HEK293 (cell line): Measurements from ENCODE around the gene ERG.

ENCODE experiments used
- CTCF ChIA-PET: fragments of 350-600 bp; formaldehyde crosslinking; extraction: SDS; loops from one replicate; lab custom pipeline; 2021; ENCODE audit warnings: antibody characterized with exemption; lab: Yijun Ruan, JAX
- POLR2A ChIA-PET: fragments of 300-600 bp; formaldehyde crosslinking; extraction: SDS; loops from one replicate; lab custom pipeline; 2020; ENCODE audit warnings: antibody characterized with exemption, inconsistent platforms; lab: Yijun Ruan, JAX
- H3K27ac ChIP-seq: fragments of 200-500 bp; sonication (Bioruptor generic); 2 replicates; pipeline ENCODE4 v1.5.1; 2014; ENCODE audit warnings: low read depth, low read length, control low read depth, inconsistent platforms; ENCODE audit errors: extremely low read depth
- H3K36me3 ChIP-seq, 2 experiments: fragments of 200-500 bp in 1 of 2; sonication (Bioruptor generic) in 1 of 2; 1 replicate in 1 of 2; 2 replicates in 1 of 2; pipeline ENCODE4 v1.5.1; 2014 to 2017; ENCODE audit warnings: inconsistent platforms in 2 of 2, low read length in 2 of 2; ENCODE audit not compliant: control insufficient read depth in 2 of 2, insufficient read depth in 1 of 2
- H3K4me1 ChIP-seq: fragments of 200-500 bp; sonication (Bioruptor generic); 2 replicates; pipeline ENCODE4 v1.5.1; 2014; ENCODE audit warnings: mild to moderate bottlenecking, low read length, inconsistent platforms; ENCODE audit not compliant: control insufficient read depth, insufficient read depth
- H3K4me3 ChIP-seq: 2 replicates; pipeline ENCODE4 v1.5.1; 2011; ENCODE audit warnings: low read depth, mild to moderate bottlenecking, control low read depth, low read length, moderate library complexity
- H3K9me3 ChIP-seq: fragments of 200-500 bp; sonication (Bioruptor generic); 2 replicates; pipeline ENCODE4 v1.5.1; 2014; ENCODE audit warnings: low read depth, low read length, inconsistent platforms; ENCODE audit not compliant: control insufficient read depth, insufficient read depth
- BCL11A ChIP-seq: fragments of 450-650 bp; formaldehyde crosslinking; IDR thresholded peaks from 2 replicates; pipeline ENCODE4 v1.5.1; 2016; ENCODE audit warnings: low read depth, missing biosample characterization, missing genetic modification characterization
- GLIS1 ChIP-seq: fragments of 450-650 bp; formaldehyde crosslinking; IDR thresholded peaks from 2 replicates; pipeline ENCODE4 v1.5.1; 2016; ENCODE audit warnings: missing biosample characterization, missing genetic modification characterization
- HOXA7 ChIP-seq: sonication (generic); formaldehyde crosslinking; IDR thresholded peaks from 2 replicates; pipeline ENCODE4 v1.8.1; 2022; ENCODE audit warnings: missing genetic modification reagents, borderline replicate concordance
- IKZF3 ChIP-seq: fragments of 450-650 bp; IDR thresholded peaks from 2 replicates; pipeline ENCODE4 v1.5.0; 2018; ENCODE audit warnings: missing biosample characterization, mild to moderate bottlenecking, missing genetic modification characterization, moderate library complexity
- KLF8 ChIP-seq: fragments of 450-650 bp; formaldehyde crosslinking; IDR thresholded peaks from 2 replicates; pipeline ENCODE4 v1.5.1; 2016; ENCODE audit warnings: missing biosample characterization, missing genetic modification characterization
- MZF1 ChIP-seq: fragments of 450-650 bp; formaldehyde crosslinking; IDR thresholded peaks from 2 replicates; pipeline ENCODE4 v1.5.1; 2017; ENCODE audit warnings: missing biosample characterization, missing genetic modification characterization, borderline replicate concordance
- OSR2 ChIP-seq: fragments of 450-650 bp; formaldehyde crosslinking; IDR thresholded peaks from 2 replicates; pipeline ENCODE4 v1.5.1; 2016; ENCODE audit warnings: missing biosample characterization, missing genetic modification characterization
- PATZ1 ChIP-seq: fragments of 450-650 bp; formaldehyde crosslinking; IDR thresholded peaks from 2 replicates; pipeline ENCODE4 v1.5.1; 2016; ENCODE audit warnings: missing biosample characterization, missing genetic modification characterization
- SP7 ChIP-seq: fragments of 450-650 bp; formaldehyde crosslinking; IDR thresholded peaks from 2 replicates; pipeline ENCODE4 v1.5.1; 2016; ENCODE audit warnings: missing biosample characterization, missing genetic modification characterization
- WT1 ChIP-seq: fragments of 450-650 bp; formaldehyde crosslinking; IDR thresholded peaks from 2 replicates; pipeline ENCODE4 v1.5.1; 2016; ENCODE audit warnings: missing biosample characterization, missing genetic modification characterization
- ZFHX2 ChIP-seq: fragments of 450-650 bp; formaldehyde crosslinking; conservative IDR thresholded peaks from 2 replicates; pipeline ENCODE4 v1.5.1; 2016; ENCODE audit warnings: missing biosample characterization, missing genetic modification characterization
- ZFP3 ChIP-seq: fragments of 450-650 bp; formaldehyde crosslinking; IDR thresholded peaks from 2 replicates; pipeline ENCODE4 v1.5.1; 2016; ENCODE audit warnings: low read depth, missing biosample characterization, missing genetic modification characterization
- ZFP69B ChIP-seq: fragments of 450-650 bp; formaldehyde crosslinking; IDR thresholded peaks from 2 replicates; pipeline ENCODE4 v1.5.1; 2016; ENCODE audit warnings: missing biosample characterization, missing genetic modification characterization
- ZNF121 ChIP-seq: fragments of 450-650 bp; formaldehyde crosslinking; IDR thresholded peaks from 2 replicates; pipeline ENCODE4 v1.5.1; 2016; ENCODE audit warnings: missing biosample characterization, missing genetic modification characterization
- ZNF266 ChIP-seq: fragments of 450-650 bp; formaldehyde crosslinking; IDR thresholded peaks from 2 replicates; pipeline ENCODE4 v1.5.1; 2016; ENCODE audit warnings: missing biosample characterization, missing genetic modification characterization, low read depth
- ZNF292 ChIP-seq: fragments of 450-650 bp; formaldehyde crosslinking; IDR thresholded peaks from 2 replicates; pipeline ENCODE4 v1.5.1; 2016; ENCODE audit warnings: low read depth, missing biosample characterization, missing genetic modification characterization, borderline replicate concordance
- ZNF302 ChIP-seq: fragments of 450-650 bp; formaldehyde crosslinking; IDR thresholded peaks from 2 replicates; pipeline ENCODE4 v1.5.1; 2016; ENCODE audit warnings: missing biosample characterization, missing genetic modification characterization, low read depth
- ZNF37A ChIP-seq: fragments of 450-650 bp; IDR thresholded peaks from 2 replicates; pipeline ENCODE4 v1.5.1; 2018; ENCODE audit warnings: missing biosample characterization, missing genetic modification characterization
- ZNF426 ChIP-seq: fragments of 450-650 bp; formaldehyde crosslinking; IDR thresholded peaks from 2 replicates; pipeline ENCODE4 v1.5.1; 2017; ENCODE audit warnings: missing biosample characterization, missing genetic modification characterization, mild to moderate bottlenecking, inconsistent platforms, moderate library complexity
- ZNF521 ChIP-seq: fragments of 450-650 bp; formaldehyde crosslinking; IDR thresholded peaks from 2 replicates; pipeline ENCODE4 v1.5.1; 2017; ENCODE audit warnings: missing biosample characterization, mild to moderate bottlenecking, missing genetic modification characterization
- ZNF561 ChIP-seq: fragments of 450-650 bp; IDR thresholded peaks from 2 replicates; pipeline ENCODE4 v1.5.1; 2018; ENCODE audit warnings: missing biosample characterization, missing genetic modification characterization, borderline replicate concordance
- ZNF626 ChIP-seq: fragments of 450-650 bp; sonication (Bioruptor Pico); formaldehyde crosslinking; IDR thresholded peaks from 2 replicates; pipeline ENCODE4 v1.5.1; 2018; ENCODE audit warnings: missing biosample characterization, missing genetic modification characterization, inconsistent platforms
- ZNF629 ChIP-seq: fragments of 450-650 bp; formaldehyde crosslinking; IDR thresholded peaks from 2 replicates; pipeline ENCODE4 v1.5.1; 2017; ENCODE audit warnings: missing biosample characterization, missing genetic modification characterization
- ZNF658 ChIP-seq: fragments of 450-650 bp; formaldehyde crosslinking; IDR thresholded peaks from 2 replicates; pipeline ENCODE4; 2016; ENCODE audit warnings: missing biosample characterization, missing genetic modification characterization
- ZNF677 ChIP-seq: fragments of 450-650 bp; IDR thresholded peaks from 2 replicates; pipeline ENCODE4 v1.5.0; 2018; ENCODE audit warnings: missing biosample characterization, mild to moderate bottlenecking, missing genetic modification characterization, moderate library complexity
- ZNF701 ChIP-seq: fragments of 450-650 bp; formaldehyde crosslinking; IDR thresholded peaks from 2 replicates; pipeline ENCODE4 v1.5.1; 2016; ENCODE audit warnings: missing biosample characterization, missing genetic modification characterization
- ZNF707 ChIP-seq: fragments of 450-650 bp; formaldehyde crosslinking; IDR thresholded peaks from 2 replicates; pipeline ENCODE4 v1.5.1; 2016; ENCODE audit warnings: missing biosample characterization, missing genetic modification characterization
- TF ChIP-seq, protein P1 (sequence below): fragments of 450-650 bp; formaldehyde crosslinking; IDR thresholded peaks from 2 replicates; pipeline ENCODE4 v1.5.1; 2016; ENCODE audit warnings: missing biosample characterization, missing genetic modification characterization

The ERG gene

GRCh38 chr21:38352536-38353219, 145.6 kb downstream of the ERG start (continued):
- TF ChIP-seq PATZ1 (tag by site-specific recombination) (no peak), ZNF561 (tag by site-specific recombination) (peak; percentile 67; the same call in 1 of the 2 replicates), ZFP3 (tag by site-specific recombination) (no peak)

- Histone ChIP-seq H3K4me1 (peaks cover 34% of the 10 kb centered on the region), H3K27ac (peak overlapping the region; percentile 13; the same call in 1 of the 2 replicates), H3K9me3 (no peaks in the 10 kb centered on the region), H3K36me3 (no peaks in the 10 kb centered on the region), H3K4me3 (no peak overlapping the region)
- POLR2A ChIA-PET: interaction anchor here (1.2 kb wide), 1 partner anchor 133 kb away, joined by 4 read pairs; no protein-coding TSS in a partner anchor
- CTCF ChIA-PET: interaction anchor here (0.7 to 13.2 kb wide), 55 partner anchors 9 to 1090 kb away, joined by 3 to 378 read pairs (median 4); no protein-coding TSS in a partner anchor
- TF ChIP-seq IKZF3 (tag by site-specific recombination) (no peak), ZNF302 (tag by site-specific recombination) (no peak), ZNF677 (tag by site-specific recombination) (no peak), ZNF266 (tag by site-specific recombination) (no peak), BCL11A (tag by site-specific recombination) (peak; percentile 80), ZNF658 (no peak), ZNF121 (no peak), PATZ1 (tag by site-specific recombination) (0 out of 2 replicates have a peak, but pooled peaks have one; percentile 36), GLIS1 (tag by site-specific recombination) (peak; percentile 33; the same call in 1 of the 2 replicates), ZNF707 (tag by site-specific recombination) (no peak), ZNF629 (tag by site-specific recombination) (peak; percentile 70), SP7 (tag by site-specific recombination) (peak; percentile 97), ZNF701 (tag by site-specific recombination) (no peak), ZNF426 (no peak), WT1 (peak; percentile 91), ZNF37A (tag by site-specific recombination) (no peak), MZF1 (tag by site-specific recombination) (no peak), ZFP69B (tag by site-specific recombination) (no peak), OSR2 (tag by site-specific recombination) (peak; percentile 84), HOXA7 (CRISPR knock-in tag) (no peak), ZNF521 (tag by site-specific recombination) (no peak), ZNF626 (tag by site-specific recombination) (no peak), KLF8 (tag by site-specific recombination) (peak; percentile 63), ZFHX2 (no peak), ZNF292 (tag by site-specific recombination) (no peak)
- TF ChIP-seq, protein P1, sequence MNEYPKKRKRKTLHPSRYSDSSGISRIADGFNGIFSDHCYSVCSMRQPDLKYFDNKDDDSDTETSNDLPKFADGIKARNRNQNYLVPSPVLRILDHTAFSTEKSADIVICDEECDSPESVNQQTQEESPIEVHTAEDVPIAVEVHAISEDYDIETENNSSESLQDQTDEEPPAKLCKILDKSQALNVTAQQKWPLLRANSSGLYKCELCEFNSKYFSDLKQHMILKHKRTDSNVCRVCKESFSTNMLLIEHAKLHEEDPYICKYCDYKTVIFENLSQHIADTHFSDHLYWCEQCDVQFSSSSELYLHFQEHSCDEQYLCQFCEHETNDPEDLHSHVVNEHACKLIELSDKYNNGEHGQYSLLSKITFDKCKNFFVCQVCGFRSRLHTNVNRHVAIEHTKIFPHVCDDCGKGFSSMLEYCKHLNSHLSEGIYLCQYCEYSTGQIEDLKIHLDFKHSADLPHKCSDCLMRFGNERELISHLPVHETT (tag by site-specific recombination): peak; percentile 11; the same call in 1 of the 2 replicates
Observed at GRCh38 chr21:38351961-38352521, 146.2 kb downstream of the ERG start.
